HG02884 (cell line): ENCODE results near the gene AGBL4.
A peak's percentile ranks its signal among the peaks of the same experiment; 100 is the strongest.

ENCODE experiments used
- ATAC-seq: cut with Tn5 transposase; IDR thresholded peaks from one replicate; pipeline ENCODE4 v1.9.1; 2021; ENCODE audit warnings: mild to moderate bottlenecking, moderate library complexity; ENCODE audit not compliant: unreplicated experiment

Gene AGBL4

DNA sequence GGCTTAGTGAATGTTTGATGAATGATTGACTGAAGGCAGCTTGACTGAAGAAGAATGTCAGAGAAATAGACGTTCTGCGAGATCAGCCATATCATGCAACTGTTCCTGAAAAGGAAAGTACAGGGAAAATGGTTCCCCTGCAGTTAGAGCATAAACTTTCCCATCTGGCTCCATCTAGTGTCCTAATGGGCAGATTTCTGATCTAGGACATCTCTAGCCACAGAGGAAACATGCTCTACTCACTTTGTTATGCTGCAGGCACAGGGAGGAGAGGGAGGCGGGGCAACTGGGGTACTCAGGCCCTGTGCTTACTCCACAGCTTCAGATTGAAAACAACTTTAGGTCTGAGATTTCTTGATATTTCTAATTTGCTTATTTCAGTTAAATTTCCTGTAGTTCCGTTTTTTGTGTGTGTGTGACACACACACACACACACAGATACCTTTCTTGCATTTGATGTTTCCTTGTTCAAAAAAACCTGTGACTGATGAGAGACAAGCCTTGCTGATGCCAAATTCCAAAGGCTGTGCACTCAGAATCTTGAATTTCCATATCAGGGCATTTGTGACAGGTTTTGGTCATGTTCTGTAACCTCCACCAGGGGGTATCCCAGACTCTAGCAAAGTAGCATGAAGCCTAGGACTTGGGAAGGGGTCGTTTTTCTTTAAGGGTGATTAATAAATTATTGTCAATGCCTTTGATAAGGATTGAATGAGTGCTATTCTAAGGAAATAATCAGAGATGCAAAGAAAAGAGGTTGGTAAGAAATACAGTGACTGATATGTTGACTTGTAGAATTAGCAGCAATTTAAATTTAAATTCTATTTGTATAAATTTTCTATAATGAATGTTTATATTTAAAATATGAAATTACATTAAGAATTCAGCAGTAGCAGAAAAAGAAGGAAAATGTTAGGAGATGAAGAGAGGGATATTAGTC lies 1107.4 kb downstream of the AGBL4 start:
- ATAC-seq = no peak

- ATAC-seq = no peak
Observed at GRCh38 chr1:48908606-48909005, 1115.1 kb downstream of the AGBL4 start.

DNA sequence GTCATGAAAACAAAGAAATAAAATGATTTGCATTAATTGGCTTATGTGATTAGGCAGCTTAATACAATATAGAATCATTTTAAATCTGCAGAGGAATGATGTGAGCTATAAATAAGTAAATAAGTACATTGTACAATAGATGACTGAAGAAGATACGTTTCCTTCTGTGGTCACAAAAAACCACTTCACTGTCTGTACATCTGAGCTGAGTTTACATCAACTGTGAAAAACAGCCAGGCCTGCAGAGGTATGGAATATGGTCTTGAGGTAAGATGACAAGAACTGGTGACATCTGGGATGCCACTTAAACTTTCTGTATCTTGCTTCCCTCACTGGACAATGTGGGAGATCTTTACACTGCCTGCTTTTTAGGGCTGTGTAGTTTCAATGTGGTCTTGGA lies 1117.0 kb downstream of the AGBL4 start:
- no peak for ATAC-seq

DNA sequence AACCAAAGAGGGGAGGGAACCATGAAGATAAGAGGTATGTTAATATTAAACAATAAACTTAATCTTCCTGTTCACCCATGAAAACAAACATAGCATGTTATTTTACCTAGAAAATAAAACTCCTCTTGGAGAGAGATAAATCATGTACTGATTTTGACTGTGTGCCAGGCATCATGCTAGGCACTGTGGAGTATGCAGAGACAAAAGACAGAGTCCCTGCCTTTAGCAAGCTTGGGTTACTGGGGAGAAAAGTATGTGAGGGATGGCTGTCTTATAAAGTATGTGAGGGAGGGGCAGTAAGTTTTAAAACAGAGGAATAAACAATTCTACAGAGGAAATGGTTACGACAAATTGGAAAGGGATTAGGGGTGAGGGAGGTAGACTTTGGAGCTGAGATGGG lies 1117.6 kb downstream of the AGBL4 start:
- no peak for ATAC-seq

- no peak for ATAC-seq
Observed at GRCh38 chr1:48903291-48903690, 1120.5 kb downstream of the AGBL4 start.

GRCh38 chr1:48898894-48899293 lies 1124.9 kb downstream of the AGBL4 start:
- ATAC-seq = no peak

DNA sequence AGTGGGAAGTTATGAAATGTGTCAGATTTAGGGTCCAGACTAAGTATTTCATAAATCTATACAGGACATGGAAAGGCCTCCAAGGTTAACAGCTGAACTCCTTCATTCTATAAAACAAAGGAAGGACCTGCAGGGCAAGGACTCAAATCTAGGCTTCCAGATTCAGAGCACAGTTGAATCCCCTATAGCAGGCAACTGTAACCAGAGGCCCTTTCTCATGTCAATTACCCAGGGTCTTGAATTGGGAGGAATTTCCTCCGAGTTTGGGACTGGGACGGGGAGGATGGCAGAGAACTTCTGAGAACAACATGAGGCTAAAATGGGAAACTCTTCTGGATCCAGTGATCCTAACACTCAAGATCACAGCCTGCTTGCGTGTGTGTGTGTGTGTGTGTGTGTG lies 1134.1 kb downstream of the AGBL4 start:
- no peak for ATAC-seq

GRCh38 chr1:48889082-48889481 lies 1134.7 kb downstream of the AGBL4 start:
- no peak for ATAC-seq

GRCh38 chr1:48887796-48888195 lies 1136.0 kb downstream of the AGBL4 start:
- ATAC-seq = no peak

DNA sequence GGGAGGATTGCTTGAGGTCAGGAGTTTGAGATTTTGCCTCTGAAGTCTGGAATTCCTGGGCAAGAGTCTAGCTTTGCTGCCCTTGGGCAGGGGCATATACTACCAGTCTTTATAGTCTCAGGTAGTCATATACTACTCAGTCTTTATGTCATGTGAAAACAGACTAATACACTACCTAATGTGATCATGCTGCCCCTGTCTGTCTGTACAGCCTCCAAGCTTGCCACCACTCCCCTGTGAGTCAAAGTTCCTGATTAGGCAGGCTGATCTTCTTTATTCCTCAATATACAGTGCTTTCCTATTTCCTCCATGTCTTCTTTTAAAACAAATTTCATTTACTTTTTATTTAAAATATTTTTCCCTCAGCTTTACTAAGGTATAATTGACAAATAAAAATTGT lies 1141.7 kb downstream of the AGBL4 start:
- no peak for ATAC-seq

DNA sequence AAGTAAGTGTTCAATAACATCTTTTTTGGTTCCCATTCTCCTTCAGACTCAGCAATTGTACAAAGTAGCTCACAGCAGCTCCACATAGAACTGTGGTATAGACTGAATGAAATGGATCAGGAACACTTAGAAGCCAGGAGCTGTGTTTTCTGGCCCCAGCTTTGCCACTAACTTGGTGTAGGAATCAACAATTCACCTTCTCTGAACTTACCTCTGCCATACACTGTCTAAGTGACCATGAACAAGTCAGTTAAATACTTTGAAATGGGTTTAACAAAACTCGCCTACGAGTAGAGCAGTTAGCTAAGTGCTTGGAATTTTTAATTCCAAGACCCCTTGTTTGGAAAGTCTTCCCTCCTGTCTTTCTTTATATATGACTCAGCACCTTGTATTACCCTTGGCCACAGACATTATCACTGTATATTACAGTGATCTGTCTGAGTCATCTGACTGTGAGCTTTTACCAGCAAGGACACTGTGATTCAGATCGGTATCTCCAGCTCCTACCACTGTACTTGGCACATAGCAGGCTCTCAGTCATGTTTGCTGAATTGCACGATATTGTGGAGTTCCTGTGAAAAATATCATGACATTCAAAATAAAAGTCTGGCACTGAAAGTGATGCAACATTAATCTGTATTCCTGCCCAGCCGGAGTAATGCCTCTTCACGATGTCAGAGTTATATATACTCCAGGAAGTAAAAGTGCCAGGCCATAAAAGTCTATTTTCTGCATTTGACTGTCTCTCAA lies 1145.4 kb downstream of the AGBL4 start:
- ATAC-seq = no peak

- ATAC-seq = no peak
Observed at GRCh38 chr1:48876330-48876785, 1147.4 kb downstream of the AGBL4 start.

DNA sequence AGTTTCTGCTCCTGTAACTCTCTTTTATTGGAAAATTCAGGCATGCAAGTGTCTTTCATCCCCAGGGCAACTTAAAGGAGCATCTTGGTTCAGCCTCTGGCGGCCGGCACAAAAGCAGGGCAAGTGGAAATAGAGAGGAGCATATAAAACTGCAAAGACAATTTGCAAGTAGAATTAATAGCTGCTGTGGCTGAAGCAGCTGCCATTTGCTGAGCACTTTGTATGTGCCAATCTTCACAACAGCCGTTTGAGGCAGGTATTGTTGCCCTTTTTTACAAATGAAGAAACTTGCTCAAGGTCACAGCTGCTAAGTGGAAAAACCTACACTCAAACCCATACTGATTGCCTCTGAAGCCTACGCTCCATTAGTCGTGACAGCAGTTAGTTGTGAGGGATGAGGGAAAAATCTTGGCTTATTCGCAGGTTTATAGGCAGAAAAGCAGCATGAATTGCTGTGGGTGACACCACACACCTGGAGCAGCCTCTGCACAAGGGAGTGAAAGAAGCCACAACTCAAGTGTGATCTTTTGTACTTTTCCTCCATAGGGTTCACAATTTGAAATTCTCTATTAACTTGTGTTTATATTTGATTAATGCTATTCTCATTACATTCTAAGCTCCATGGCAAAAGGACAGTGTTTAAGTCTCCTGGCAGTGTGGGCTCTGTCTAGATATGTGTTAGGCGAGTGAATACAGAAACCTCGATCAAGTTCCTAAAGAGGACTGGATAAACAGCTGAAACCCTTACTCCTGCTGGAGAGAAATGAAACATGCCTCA lies 1148.0 kb downstream of the AGBL4 start:
- no peak for ATAC-seq

GRCh38 chr1:48873944-48874343 lies 1149.8 kb downstream of the AGBL4 start:
- no peak for ATAC-seq

- peak; percentile 67 for ATAC-seq
Observed at GRCh38 chr1:48870596-48870995, 1153.2 kb downstream of the AGBL4 start.

DNA sequence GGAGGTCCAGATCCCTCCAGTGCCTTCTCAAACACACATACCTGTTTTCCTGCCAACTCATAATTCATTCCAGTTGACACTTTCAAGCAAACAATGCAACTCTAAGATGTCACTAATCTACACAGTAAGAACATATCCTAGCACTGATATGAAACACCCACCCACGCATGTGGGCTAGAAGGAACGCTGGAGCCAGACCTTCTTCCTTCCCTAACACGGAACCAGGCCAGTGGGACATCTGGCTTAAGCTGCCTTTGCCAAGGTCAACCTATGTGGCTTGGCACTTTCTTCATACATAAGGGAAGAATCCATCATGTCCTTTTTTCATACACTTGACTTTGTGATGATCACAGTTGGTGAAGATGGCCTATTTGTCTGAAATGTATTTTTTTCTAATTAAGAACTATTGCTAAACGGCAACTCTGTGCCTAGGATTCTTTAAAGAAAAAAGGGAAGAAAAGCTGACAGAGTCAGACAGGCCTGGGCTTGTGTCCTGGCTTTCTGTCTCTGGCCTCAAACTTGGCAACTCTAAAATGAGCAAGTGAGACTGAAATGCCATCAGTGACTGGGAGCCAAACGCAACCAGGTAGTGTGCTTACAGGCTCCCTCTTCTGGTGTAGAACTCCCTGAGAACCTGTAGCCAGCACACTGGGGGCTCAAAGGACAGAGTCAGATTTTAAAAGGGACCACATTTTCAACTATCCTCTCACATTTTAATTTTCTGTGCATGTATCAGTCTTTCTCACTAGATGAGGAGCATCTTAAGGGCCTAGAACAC lies 1154.4 kb downstream of the AGBL4 start:
- ATAC-seq = no peak

- no peak for ATAC-seq
Observed at GRCh38 chr1:48864913-48865312, 1158.8 kb downstream of the AGBL4 start.

- ATAC-seq = no peak
Observed at GRCh38 chr1:48859456-48859855, 1164.3 kb downstream of the AGBL4 start.

GRCh38 chr1:48858200-48858920 lies 1165.4 kb downstream of the AGBL4 start:
- no peak for ATAC-seq

DNA sequence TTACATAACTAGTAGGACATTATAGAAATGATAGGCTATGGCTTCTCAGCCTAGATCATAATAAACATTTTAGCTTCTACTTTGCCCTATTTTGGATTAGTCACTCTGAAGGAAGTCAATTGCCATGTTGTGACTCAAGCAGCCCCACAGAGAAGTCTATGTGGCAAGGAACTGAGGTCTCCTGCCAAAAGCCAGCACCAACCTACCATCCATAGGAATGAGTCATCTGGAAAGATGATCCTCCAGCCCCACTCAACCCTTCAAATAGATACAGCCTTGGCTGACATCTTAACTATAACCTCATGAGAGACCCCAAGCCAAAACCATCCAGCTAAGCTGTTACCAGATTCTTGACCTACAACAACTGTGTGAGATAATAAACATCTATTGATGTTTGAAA lies 1170.7 kb downstream of the AGBL4 start:
- no peak for ATAC-seq
